Omental fat pad (tissue), 4 donors: ENCODE results near the gene EFCAB12. TPM values are rescaled to one million over a fixed set of nuclear protein-coding genes. Genes with fewer than 3 reads are reported as not detected.
"Not testable (repeated sequence)": the region's sequence is repeated elsewhere in the genome, so short reads cannot be mapped to it uniquely, and the experiment has no call there.

Source experiments
- ATAC-seq: fragments of 150-250 bp; one replicate; pipeline ENCODE4 v1.9.1; 2016; ENCODE audit warnings: mild to moderate bottlenecking, moderate library complexity; ENCODE audit not compliant: low FRiP score
- DNase-seq: peaks from one replicate; pipeline ENCODE4 v3.0.0-alpha.2; 2019; ENCODE audit warnings: low spot score
- CTCF ChIP-seq, 3 donors: fragments of 450-650 bp; IDR thresholded peaks; one replicate each; pipeline ENCODE4 v1.5.1; 2016 to 2017; ENCODE audit warnings: antibody characterized with exemption in 3 of 3, mild to moderate bottlenecking in 3 of 3, moderate library complexity in 2 of 3
- total RNA-seq, 4 donors: library from RNA; depleted of rRNA; stranded (reverse); fragments of >200 nt; gene quantifications; one replicate each; pipeline ENCODE4 v1.1.0, GENCODE V29; 2016

Gene EFCAB12
- total RNA-seq, 4 donors from 2014 or later: 0.24 to 2.8 (median 1.0) TPM

- DNase-seq: no peak
- ATAC-seq: no peak
- no peak for TF ChIP-seq CTCF (IDR thresholded peaks at IDR 0.05)
These were observed 12.0 kb downstream of the EFCAB12 start for GRCh38 chr3:129416415-129416814.

- TF ChIP-seq CTCF (IDR thresholded peaks at IDR 0.05): no peak
- DNase-seq (no peak), ATAC-seq (no peak)
These were observed 12.6 kb downstream of the EFCAB12 start for GRCh38 chr3:129415830-129416229.

- ATAC-seq (no peak), DNase-seq (no peak)
- TF ChIP-seq CTCF (IDR thresholded peaks at IDR 0.05): no peak
These were observed 13.1 kb downstream of the EFCAB12 start for GRCh38 chr3:129415378-129415777.

GRCh38 chr3:129413687-129414506 lies 14.5 kb downstream of the EFCAB12 start:
- no peak for DNase-seq
- no peak for ATAC-seq
- no peak for TF ChIP-seq CTCF (IDR thresholded peaks at IDR 0.05)

GRCh38 chr3:129413238-129413637 lies 15.2 kb downstream of the EFCAB12 start:
- not testable (repeated sequence) for DNase-seq, ATAC-seq

GRCh38 chr3:129412542-129413198 lies 15.8 kb downstream of the EFCAB12 start:
- no peak for ATAC-seq
- no peak for TF ChIP-seq CTCF (IDR thresholded peaks at IDR 0.05)
- DNase-seq: no peak

GRCh38 chr3:129410971-129411370 lies 17.5 kb downstream of the EFCAB12 start:
- no peak for TF ChIP-seq CTCF (IDR thresholded peaks at IDR 0.05)
- DNase-seq: no peak
- no peak for ATAC-seq
